IMR-90 (cell line): ENCODE data around the gene YIPF1. TPM values are rescaled to one million over a fixed set of nuclear protein-coding genes. Genes with fewer than 3 reads are reported as not detected.
A peak's percentile ranks its signal among the peaks of the same experiment; 100 is the strongest.

Source experiments
- ATAC-seq: fragments of 200-7000 bp; cut with Tn5 transposase; 2 replicates; pipeline ENCODE4 v1.9.1; 2020; ENCODE audit warnings: low read depth, mild to moderate bottlenecking, moderate library complexity
- BruUV-seq: library from RNA; stranded (reverse); fragments of 400-500 nt; replicated peaks from 2 replicates; lab custom pipeline; 2021; lab: Mats Ljungman, UMichigan
- CTCF ChIA-PET: fragments of 300-600 bp; formaldehyde crosslinking; extraction: SDS; loops from one replicate; lab custom pipeline; 2021; ENCODE audit warnings: antibody characterized with exemption; lab: Yijun Ruan, JAX
- POLR2A ChIA-PET: fragments of 300-600 bp; sonication (Branson Sonifier 250); formaldehyde crosslinking; loops from one replicate; lab custom pipeline; 2022; ENCODE audit warnings: antibody characterized with exemption; ENCODE audit not compliant: unreplicated experiment; lab: Charles Lee
- DNase-seq: peaks from one replicate; pipeline ENCODE4 v3.0.0; 2013
- H2AFZ ChIP-seq: replicated peaks from 2 replicates; pipeline ENCODE3; 2013; ENCODE audit warnings: low read length, mild to moderate bottlenecking; ENCODE audit not compliant: poor library complexity
- H2AK5ac ChIP-seq: 2 replicates; pipeline ENCODE4 v1.6.1; 2013; ENCODE audit warnings: low read depth, low read length, inconsistent platforms
- H2AK9ac ChIP-seq: replicated peaks from 2 replicates; pipeline ENCODE3; 2013; ENCODE audit warnings: mild to moderate bottlenecking, low read depth, low read length, moderate library complexity; ENCODE audit not compliant: poor library complexity
- H2BK120ac ChIP-seq: 2 replicates; pipeline ENCODE4 v1.6.1; 2013; ENCODE audit warnings: low read depth, low read length, inconsistent platforms
- H2BK15ac ChIP-seq: 3 replicates; pipeline ENCODE4 v1.6.1; 2013; ENCODE audit warnings: low read depth, low read length, inconsistent platforms
- H2BK20ac ChIP-seq: 2 replicates; pipeline ENCODE4 v1.6.1; 2013; ENCODE audit warnings: low read depth, mild to moderate bottlenecking, inconsistent platforms, low read length, moderate library complexity
- H2BK5ac ChIP-seq: 2 replicates; pipeline ENCODE4 v1.6.1; 2013; ENCODE audit warnings: mild to moderate bottlenecking, low read depth, low read length, inconsistent platforms; ENCODE audit not compliant: poor library complexity, severe bottlenecking
- H3K14ac ChIP-seq: replicated peaks from 2 replicates; pipeline ENCODE4 v1.6.1; 2013; ENCODE audit warnings: low read depth, low read length, inconsistent platforms
- H3K18ac ChIP-seq: 2 replicates; pipeline ENCODE4 v1.6.1; 2013; ENCODE audit warnings: low read depth, low read length, control low read depth
- H3K23ac ChIP-seq: 2 replicates; pipeline ENCODE4 v1.6.1; 2013; ENCODE audit warnings: low read depth, low read length, inconsistent platforms
- H3K27ac ChIP-seq: 2 replicates; pipeline ENCODE4 v1.5.1; 2013; ENCODE audit warnings: mild to moderate bottlenecking, control low read depth, low read length; ENCODE audit not compliant: insufficient read depth
- H3K27me3 ChIP-seq: 2 replicates; pipeline ENCODE4 v1.6.1; 2013; ENCODE audit warnings: low read length; ENCODE audit not compliant: control insufficient read depth, insufficient read depth
- H3K36me3 ChIP-seq: 2 replicates; pipeline ENCODE4 v1.6.1; 2013; ENCODE audit warnings: low read length, mixed read lengths; ENCODE audit not compliant: control insufficient read depth, insufficient read depth
- H3K4ac ChIP-seq: 2 replicates; pipeline ENCODE4 v1.6.1; 2013; ENCODE audit warnings: low read depth, low read length, inconsistent platforms
- H3K4me1 ChIP-seq: 2 replicates; pipeline ENCODE4 v1.6.1; 2013; ENCODE audit warnings: low read length, mixed read lengths; ENCODE audit not compliant: control insufficient read depth, insufficient read depth
- H3K4me2 ChIP-seq: 2 replicates; pipeline ENCODE4 v1.6.1; 2013; ENCODE audit warnings: low read depth, mild to moderate bottlenecking, control low read depth, low read length, moderate library complexity
- H3K4me3 ChIP-seq: 2 replicates; pipeline ENCODE4 v1.5.1; 2013; ENCODE audit warnings: low read depth, mild to moderate bottlenecking, control low read depth, low read length, moderate library complexity; ENCODE audit not compliant: insufficient read depth
- H3K56ac ChIP-seq: 2 replicates; pipeline ENCODE4 v1.6.1; 2013; ENCODE audit warnings: low read length, inconsistent platforms; ENCODE audit not compliant: insufficient read depth; ENCODE audit errors: extremely low read depth
- H3K79me1 ChIP-seq, 2 experiments: 2 replicates each; pipeline ENCODE4 v1.6.1; 2013; ENCODE audit warnings: low read length in 2 of 2, inconsistent platforms in 1 of 2, low read depth in 1 of 2
- H3K9ac ChIP-seq: 2 replicates; pipeline ENCODE4 v1.6.1; 2013; ENCODE audit warnings: low read depth, low read length, control low read depth
- H3K9me1 ChIP-seq: 2 replicates; pipeline ENCODE4 v1.6.1; 2013; ENCODE audit warnings: low read length, inconsistent platforms; ENCODE audit not compliant: insufficient read depth
- H3K9me3 ChIP-seq: 2 replicates; pipeline ENCODE4 v1.6.1; 2013; ENCODE audit warnings: low read length; ENCODE audit not compliant: control insufficient read depth, insufficient read depth
- H4K20me1 ChIP-seq: 2 replicates; pipeline ENCODE4 v1.6.1; 2013; ENCODE audit warnings: low read length, inconsistent platforms; ENCODE audit not compliant: insufficient read depth
- H4K5ac ChIP-seq: 2 replicates; pipeline ENCODE4 v1.6.1; 2013; ENCODE audit warnings: mild to moderate bottlenecking, low read depth, low read length, control low read depth
- H4K8ac ChIP-seq, 2 experiments: 2 replicates each; pipeline ENCODE4 v1.6.1; 2013; ENCODE audit warnings: low read depth in 2 of 2, low read length in 2 of 2, control low read depth in 1 of 2, inconsistent platforms in 1 of 2
- H4K91ac ChIP-seq: 2 replicates; pipeline ENCODE4 v1.6.1; 2013; ENCODE audit warnings: low read depth, low read length, inconsistent platforms; ENCODE audit not compliant: insufficient read depth
- BHLHE40 ChIP-seq: fragments of 150-350 bp; IDR thresholded peaks from 2 replicates; pipeline ENCODE4 v1.6.1; 2016; ENCODE audit warnings: mild to moderate bottlenecking, low read depth, low read length
- CTCF ChIP-seq: conservative IDR thresholded peaks from 2 replicates; pipeline ENCODE4 v1.5.1; 2012; ENCODE audit warnings: mild to moderate bottlenecking, low read depth, low read length, improper control_type of control experiment
- MAFK ChIP-seq: IDR thresholded peaks from 2 replicates; pipeline ENCODE4 v1.6.1; 2012; ENCODE audit warnings: low read depth, low read length, improper control_type of control experiment
- MAZ ChIP-seq: IDR thresholded peaks from 2 replicates; pipeline ENCODE4 v1.6.1; 2012; ENCODE audit warnings: low read depth, mild to moderate bottlenecking, low read length, improper control_type of control experiment, moderate library complexity, borderline replicate concordance
- RAD21 ChIP-seq: IDR thresholded peaks from 2 replicates; pipeline ENCODE4 v1.6.1; 2012; ENCODE audit warnings: low read length, improper control_type of control experiment
- RCOR1 ChIP-seq: IDR thresholded peaks from 2 replicates; pipeline ENCODE4 v1.6.1; 2012; ENCODE audit warnings: mild to moderate bottlenecking, low read length, improper control_type of control experiment; ENCODE audit not compliant: insufficient replicate concordance
- SMC3 ChIP-seq: fragments of 150-350 bp; IDR thresholded peaks from 2 replicates; pipeline ENCODE4 v1.6.1; 2016; ENCODE audit warnings: low read depth, mild to moderate bottlenecking, antibody characterized with exemption, low read length, moderate library complexity
- WGBS, 2 experiments: methylation state at CpG; one replicate each; pipeline versions ENCODE4 v1.1.5 to v1.1.7; 2013; ENCODE audit warnings: missing lambda C conversion rate in 2 of 2; ENCODE audit not compliant: insufficient read length in 1 of 2; ENCODE audit errors: extremely low coverage in 2 of 2; 5-methylcytosine and 5-hydroxymethylcytosine counted together
- dilution Hi-C: fragments of 300-500 bp; cut with HindIII; formaldehyde crosslinking; loops from one replicate; pipeline ENCODE4 v1.14.3; 2018; ENCODE audit warnings: low sequenced_read_pairs; ENCODE audit not compliant: unreplicated experiment
- in situ Hi-C: fragments of 300-500 bp; cut with MboI; formaldehyde crosslinking; loops from 3 replicates; pipeline ENCODE4 v1.14.3; 2019; ENCODE audit warnings: low sequenced_read_pairs, inconsistent platforms, mixed read lengths
- intact Hi-C: fragments of 100-400 bp; cut with micrococcal nuclease; formaldehyde crosslinking; loops from 2 replicates; pipeline ENCODE4 v1.10.0; 2022
- polyA plus RNA-seq, 3 experiments: library from polyadenylated mRNA; depleted of rRNA; stranded (reverse); fragments of >200 nt; gene quantifications; 2 replicates each; pipeline ENCODE4 v1.2.3, GENCODE V29; 2012; ENCODE audit warnings: low replicate concordance in 1 of 3
- total RNA-seq: library from RNA; depleted of rRNA; stranded (reverse); fragments of >200 nt; gene quantifications from 2 replicates; pipeline ENCODE4 v1.2.3, GENCODE V29; 2012
- TF ChIP-seq, protein P1 (sequence below): fragments of 150-350 bp; IDR thresholded peaks from 2 replicates; pipeline ENCODE4 v1.6.1; 2017; ENCODE audit warnings: mild to moderate bottlenecking, antibody characterized with exemption, low read length, low read depth
- TF ChIP-seq, protein P2 (sequence below): fragments of 150-350 bp; IDR thresholded peaks from 2 replicates; pipeline ENCODE4 v1.6.1; 2016; ENCODE audit warnings: low read depth, mild to moderate bottlenecking, low read length, moderate library complexity, borderline replicate concordance

YIPF1 gene
- total and polyA plus RNA-seq, 2 of the 4 experiments (the other 2 are of a cell fraction) = 23.7 to 35.3 TPM

GRCh38 chr1:53826367-53826766 lies 63.2 kb downstream of the YIPF1 start:
- ATAC-seq (peak; percentile 53), DNase-seq (peak; percentile 43)
- Histone ChIP-seq H3K4me3 (no peak overlapping the region), H2BK15ac (no peak overlapping the region), H3K27ac (no peak overlapping the region), H4K8ac (no peak overlapping the region), H3K27me3 (no peaks in the 10 kb centered on the region), H2AK9ac (no peak overlapping the region), H3K9ac (no peak overlapping the region), H3K18ac (no peak overlapping the region), H2BK120ac (no peak overlapping the region), H3K9me1 (0 out of 2 replicates have a peak, but pooled peaks cover 5% of the 10 kb centered on the region), H3K4me1 (peaks cover 2% of the 10 kb centered on the region; the same call in 1 of the 2 replicates), H3K14ac (no peak overlapping the region), H2AFZ (no peak overlapping the region), H2BK20ac (no peak overlapping the region), H3K56ac (no peak overlapping the region), H3K23ac (no peak overlapping the region), H3K4me2 (no peak overlapping the region), H3K79me1 (peaks cover 8 to 19% of the 10 kb centered on the region in 2 experiments; a peak in 3 of 4 replicates), H4K20me1 (no peaks in the 10 kb centered on the region), H4K5ac (no peak overlapping the region), H2BK5ac (no peak overlapping the region), H2AK5ac (no peak overlapping the region), H3K36me3 (peaks cover 10% of the 10 kb centered on the region), H4K91ac (no peak overlapping the region), H3K4ac (no peak overlapping the region), H3K9me3 (no peaks in the 10 kb centered on the region)
- ChIA-PET CTCF (interaction anchor here (0.9 to 2.5 kb wide), 3 partner anchors 14 to 59 kb away, joined by 3 to 11 read pairs (median 4); no protein-coding TSS in a partner anchor), POLR2A (no interaction called here)
- intact Hi-C loops = loop anchor here (5.0 kb wide), 2 partner anchors 339 to 354 kb away; no protein-coding TSS in a partner anchor
- in situ Hi-C loops = no loop called here
- WGBS, 2 experiments = no CpG with 5 or more reads among the region's 2 CpGs
- dilution Hi-C loops = no loop called here
- no peak for TF ChIP-seq BHLHE40
- TF ChIP-seq MAFK = no peak
- TF ChIP-seq RAD21 = 0 out of 2 replicates have a peak, but pooled peaks have one; percentile 17
- TF ChIP-seq, protein P1, sequence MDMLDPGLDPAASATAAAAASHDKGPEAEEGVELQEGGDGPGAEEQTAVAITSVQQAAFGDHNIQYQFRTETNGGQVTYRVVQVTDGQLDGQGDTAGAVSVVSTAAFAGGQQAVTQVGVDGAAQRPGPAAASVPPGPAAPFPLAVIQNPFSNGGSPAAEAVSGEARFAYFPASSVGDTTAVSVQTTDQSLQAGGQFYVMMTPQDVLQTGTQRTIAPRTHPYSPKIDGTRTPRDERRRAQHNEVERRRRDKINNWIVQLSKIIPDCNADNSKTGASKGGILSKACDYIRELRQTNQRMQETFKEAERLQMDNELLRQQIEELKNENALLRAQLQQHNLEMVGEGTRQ = no peak
- no peak for TF ChIP-seq MAZ
- TF ChIP-seq, protein P2, sequence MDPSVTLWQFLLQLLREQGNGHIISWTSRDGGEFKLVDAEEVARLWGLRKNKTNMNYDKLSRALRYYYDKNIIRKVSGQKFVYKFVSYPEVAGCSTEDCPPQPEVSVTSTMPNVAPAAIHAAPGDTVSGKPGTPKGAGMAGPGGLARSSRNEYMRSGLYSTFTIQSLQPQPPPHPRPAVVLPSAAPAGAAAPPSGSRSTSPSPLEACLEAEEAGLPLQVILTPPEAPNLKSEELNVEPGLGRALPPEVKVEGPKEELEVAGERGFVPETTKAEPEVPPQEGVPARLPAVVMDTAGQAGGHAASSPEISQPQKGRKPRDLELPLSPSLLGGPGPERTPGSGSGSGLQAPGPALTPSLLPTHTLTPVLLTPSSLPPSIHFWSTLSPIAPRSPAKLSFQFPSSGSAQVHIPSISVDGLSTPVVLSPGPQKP = no peak
- TF ChIP-seq CTCF = 0 out of 2 replicates have a peak, but pooled peaks have one; percentile 29
- TF ChIP-seq RCOR1 = no peak
- peak; percentile 36; the same call in 1 of the 2 replicates for TF ChIP-seq SMC3
- BruUV-seq = no TSS peak
